GM04504 (cell line): ENCODE results near the gene RBM10.

Experiments used
- DNase-seq: peaks from one replicate; pipeline ENCODE4 v3.0.0-alpha.2; 2012; ENCODE audit warnings: low read depth

The RBM10 gene

DNA sequence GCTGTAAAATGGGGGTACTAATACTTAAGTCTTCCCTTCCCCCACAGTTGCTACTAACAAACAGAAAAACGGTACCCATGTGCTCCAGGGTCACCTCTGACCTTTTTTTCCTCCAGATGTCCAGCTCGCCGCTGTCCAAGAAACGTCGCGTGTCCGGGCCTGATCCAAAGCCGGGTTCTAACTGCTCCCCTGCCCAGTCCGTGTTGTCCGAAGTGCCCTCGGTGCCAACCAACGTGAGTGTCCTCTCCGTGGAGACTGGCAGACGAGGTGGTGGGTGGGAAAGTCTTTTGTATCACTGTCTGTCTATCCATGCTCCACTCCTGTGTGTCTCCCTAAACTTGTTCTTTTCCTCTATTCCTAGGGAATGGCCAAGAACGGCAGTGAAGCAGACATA, 53.7 kb downstream of the RBM10 start:
- DNase-seq, result no peak

DNA sequence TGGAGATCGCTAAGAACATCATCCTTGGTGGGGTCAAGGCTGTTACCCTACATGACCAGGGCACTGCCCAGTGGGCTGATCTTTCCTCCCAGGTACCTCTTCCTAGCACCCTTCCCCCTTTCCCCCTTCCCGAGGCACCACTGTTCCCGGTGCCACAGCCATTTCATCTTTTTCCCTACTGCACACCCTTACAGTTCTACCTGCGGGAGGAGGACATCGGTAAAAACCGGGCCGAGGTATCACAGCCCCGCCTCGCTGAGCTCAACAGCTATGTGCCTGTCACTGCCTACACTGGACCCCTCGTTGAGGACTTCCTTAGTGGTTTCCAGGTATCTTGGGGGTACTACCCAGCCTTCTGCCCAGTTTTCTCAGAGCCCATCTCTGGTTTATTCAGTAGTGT, 54.3 kb downstream of the RBM10 start:
- no peak for DNase-seq

DNA sequence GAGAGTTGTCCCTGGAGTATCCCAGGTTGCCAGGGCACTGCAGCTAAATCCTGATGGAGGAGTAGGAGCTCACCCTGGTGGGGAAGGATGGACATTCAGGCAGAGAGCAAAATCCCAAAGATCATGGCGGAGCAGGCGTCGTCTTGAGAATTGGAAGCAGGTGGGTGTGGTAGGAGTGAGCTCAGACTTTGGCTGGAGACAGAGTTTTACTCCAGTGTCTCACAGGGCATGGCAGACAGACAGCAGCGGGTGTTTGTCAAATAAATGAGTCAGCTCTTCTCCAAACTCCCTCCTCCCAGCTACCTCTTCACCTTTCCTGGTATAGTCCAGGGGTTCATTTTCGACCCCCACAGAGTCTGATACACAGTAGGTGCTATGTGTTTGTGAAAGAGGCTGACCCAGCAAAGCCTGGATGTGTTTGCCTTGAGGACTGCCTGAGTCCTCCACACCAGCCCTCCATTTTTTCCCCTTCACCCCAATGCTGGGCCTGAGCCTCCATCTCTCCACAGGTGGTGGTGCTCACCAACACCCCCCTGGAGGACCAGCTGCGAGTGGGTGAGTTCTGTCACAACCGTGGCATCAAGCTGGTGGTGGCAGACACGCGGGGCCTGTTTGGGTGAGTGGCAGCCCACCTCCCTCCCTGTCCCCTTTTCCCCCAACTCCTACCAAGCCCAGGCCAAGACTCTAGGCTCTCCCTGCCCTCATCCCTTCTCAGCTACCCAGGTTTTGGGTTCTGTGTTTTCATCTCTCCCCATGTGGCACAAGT, 55.5 kb downstream of the RBM10 start:
- peak; percentile 77 for DNase-seq

DNA sequence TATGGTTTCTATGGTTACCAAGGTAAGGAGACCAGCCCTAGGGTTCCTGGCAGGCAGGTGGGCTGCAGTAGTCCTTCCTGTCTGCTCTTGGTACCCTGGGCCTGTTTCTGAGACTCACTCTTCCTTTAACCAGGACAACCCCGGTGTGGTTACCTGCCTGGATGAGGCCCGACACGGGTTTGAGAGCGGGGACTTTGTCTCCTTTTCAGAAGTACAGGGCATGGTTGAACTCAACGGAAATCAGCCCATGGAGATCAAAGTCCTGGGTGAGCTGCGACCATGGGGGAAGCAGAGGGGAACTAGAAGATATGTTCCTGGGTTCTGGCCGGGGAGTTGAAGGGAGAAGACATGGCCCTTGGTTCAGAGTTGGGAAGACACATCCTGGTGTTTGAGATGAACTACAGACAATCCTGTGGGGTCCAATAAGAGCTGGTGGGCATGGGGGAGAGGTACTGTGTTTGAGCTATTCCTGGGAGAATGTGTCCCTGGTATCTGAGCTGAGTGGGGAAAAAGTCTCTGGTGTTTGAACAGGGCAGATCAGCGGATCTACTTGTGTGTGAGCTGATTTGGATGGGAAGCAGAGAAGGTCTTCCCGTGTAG, 56.4 kb downstream of the RBM10 start:
- DNase-seq, result no peak

DNA sequence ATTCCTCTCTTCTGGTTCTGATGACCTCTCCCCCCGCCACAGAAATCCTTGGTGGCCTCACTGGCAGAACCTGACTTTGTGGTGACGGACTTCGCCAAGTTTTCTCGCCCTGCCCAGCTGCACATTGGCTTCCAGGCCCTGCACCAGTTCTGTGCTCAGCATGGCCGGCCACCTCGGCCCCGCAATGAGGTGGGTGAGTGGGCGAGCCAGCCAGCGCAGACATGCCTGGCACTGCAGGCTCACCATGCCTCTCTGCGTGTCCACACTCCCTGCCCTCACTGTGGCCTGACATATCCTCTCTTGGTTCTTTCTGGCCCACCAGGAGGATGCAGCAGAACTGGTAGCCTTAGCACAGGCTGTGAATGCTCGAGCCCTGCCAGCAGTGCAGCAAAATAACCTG, 57.3 kb downstream of the RBM10 start:
- DNase-seq, result no peak

DNA sequence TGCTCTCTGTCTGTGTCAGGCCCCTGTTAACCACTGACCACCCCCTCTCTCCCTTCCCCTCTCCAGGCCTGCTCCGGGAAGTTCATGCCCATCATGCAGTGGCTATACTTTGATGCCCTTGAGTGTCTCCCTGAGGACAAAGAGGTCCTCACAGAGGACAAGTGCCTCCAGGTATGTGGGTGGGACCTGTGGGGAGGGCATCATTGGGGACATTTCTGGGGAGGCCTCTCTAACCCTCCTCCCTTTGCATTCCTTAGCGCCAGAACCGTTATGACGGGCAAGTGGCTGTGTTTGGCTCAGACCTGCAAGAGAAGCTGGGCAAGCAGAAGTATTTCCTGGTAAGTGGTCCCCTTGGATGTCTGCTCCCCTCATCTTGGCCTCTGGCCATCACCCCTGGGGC, 57.9 kb downstream of the RBM10 start:
- DNase-seq, result no peak

DNA sequence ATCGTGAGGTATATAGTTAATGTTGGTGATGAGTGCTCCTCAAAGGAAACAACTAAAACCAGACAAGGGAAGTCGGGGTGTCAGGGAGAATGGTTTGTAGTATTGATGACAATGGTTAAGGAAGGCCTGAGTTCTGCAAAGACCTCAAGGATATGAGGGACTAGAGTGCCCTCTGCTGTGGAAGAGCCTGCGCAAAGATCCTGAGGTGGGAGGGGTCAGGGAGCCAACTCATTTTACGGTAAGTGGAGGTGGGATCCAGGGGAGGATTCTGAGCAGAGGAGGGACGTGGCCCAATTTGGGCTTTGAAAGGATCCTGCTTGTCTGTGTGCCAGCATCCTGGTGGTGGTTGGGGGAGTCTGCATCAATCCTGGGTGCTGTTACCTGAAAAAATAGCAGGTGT, 59.9 kb downstream of the RBM10 start:
- DNase-seq, result no peak

DNA sequence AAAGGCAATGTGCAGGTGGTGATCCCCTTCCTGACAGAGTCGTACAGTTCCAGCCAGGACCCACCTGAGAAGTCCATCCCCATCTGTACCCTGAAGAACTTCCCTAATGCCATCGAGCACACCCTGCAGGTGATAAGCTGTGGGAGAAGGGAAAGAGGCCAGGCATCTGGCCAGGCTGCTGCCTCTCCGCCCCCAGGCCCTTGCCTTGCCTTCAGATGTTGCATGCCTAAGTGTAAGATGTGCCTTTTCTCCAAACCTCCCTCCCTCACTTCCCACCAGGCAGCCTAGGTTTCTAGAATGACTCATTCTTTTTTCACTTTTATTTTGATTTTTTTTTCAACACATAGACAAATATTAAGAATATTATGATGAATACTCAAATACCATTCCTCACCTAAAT, 61.3 kb downstream of the RBM10 start:
- DNase-seq, result no peak

DNA sequence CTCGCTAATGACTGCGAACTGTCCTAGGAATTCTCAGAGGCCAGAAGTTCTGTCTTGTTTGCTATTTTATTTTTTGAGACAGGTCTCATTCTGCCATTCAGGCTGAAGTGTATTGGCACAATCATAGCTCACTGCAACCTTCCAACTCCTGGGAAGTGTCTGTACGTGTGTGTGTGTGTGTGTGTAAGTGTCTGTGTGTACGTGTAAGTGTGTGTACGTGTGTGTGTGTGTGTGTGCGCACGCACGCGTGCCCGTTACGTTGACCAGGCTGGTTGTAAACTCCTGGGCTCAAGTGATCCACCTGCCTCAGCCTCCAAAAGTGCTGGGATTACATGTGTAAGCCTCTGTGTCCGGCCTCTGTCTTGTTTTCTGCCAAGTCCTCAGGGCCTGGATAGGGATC, 63.1 kb downstream of the RBM10 start:
- no peak for DNase-seq

DNA sequence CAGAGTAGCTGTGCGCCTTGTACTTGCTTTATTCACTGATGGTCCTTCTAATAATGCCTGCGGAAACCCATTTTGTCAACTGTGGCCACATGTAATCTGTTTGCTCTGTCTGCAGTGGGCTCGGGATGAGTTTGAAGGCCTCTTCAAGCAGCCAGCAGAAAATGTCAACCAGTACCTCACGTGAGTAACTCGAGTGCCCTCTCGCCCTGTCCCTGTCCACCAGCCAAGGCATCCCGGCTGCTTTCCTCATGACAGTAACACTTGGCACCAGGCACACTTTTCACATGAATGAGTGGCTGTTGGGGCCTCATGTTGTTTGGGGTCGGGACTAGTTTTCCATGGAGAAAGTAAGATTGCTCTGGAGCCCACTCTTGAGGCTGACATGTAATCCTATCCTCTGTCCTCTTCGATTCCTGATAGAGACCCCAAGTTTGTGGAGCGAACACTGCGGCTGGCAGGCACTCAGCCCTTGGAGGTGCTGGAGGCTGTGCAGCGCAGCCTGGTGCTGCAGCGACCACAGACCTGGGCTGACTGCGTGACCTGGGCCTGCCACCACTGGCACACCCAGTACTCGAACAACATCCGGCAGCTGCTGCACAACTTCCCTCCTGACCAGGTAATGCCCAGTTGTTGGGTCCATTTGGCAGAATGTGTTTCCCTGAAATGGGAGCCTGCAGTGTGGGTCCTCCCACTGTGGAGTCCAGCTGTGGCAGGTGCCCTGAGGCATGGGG, 64.7 kb downstream of the RBM10 start:
- no peak for DNase-seq

DNA sequence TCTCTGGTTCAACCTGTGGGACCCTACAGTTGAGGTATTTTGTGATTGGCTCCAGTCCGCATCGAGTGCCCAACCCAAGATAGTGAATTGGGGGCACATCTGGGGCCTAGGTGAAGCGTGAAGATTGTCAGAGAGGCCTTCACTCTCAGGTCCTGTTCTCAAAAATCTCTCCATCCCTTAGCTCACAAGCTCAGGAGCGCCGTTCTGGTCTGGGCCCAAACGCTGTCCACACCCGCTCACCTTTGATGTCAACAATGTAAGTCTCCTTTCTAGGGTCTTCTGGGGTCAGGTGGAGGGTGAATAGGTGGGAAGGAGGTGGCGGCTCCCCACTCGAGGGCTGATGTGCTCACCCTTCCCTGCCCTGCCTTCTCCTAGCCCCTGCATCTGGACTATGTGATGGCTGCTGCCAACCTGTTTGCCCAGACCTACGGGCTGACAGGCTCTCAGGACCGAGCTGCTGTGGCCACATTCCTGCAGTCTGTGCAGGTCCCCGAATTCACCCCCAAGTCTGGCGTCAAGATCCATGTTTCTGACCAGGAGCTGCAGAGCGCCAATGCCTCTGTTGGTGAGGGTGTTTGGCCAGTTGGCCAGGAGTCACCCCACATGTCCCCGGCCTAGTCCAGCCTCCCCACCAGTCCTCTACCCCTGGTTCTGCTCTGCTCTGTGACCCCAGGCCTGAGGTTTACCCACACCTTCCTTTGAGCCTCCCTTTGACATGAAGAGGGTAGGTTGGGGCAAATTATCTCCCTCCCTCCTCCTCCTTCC, 65.8 kb downstream of the RBM10 start:
- DNase-seq, result no peak

DNA sequence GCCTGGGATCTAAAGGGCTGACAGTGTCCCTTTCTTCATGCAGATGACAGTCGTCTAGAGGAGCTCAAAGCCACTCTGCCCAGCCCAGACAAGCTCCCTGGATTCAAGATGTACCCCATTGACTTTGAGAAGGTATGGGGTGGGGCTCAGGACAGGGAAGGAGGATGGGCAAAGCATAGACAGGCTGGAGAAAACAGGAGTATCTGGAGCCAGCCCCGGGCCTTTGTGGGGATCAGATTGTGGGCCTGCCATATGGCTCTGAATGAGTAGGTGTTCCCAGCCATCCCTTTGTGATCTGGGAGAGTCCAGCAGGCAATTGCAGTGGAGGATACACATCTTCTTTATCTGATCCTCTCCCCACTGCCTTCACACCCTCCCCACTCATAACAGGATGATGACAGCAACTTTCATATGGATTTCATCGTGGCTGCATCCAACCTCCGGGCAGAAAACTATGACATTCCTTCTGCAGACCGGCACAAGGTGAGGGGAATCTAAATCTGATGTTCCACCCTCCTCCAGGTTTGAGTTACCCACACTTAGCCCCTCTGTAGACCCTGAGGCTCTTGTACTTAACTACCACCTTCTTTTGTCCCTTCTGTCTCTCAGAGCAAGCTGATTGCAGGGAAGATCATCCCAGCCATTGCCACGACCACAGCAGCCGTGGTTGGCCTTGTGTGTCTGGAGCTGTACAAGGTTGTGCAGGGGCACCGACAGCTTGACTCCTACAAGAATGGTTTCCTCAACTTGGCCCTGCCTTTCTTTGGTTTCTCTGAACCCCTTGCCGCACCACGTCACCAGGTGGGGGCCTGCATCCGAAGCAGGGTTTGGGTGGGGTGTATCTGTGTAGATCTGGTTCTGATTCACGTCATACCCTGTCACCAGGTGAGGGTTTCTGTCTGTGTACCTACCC, 67.6 kb downstream of the RBM10 start:
- no peak for DNase-seq

DNA sequence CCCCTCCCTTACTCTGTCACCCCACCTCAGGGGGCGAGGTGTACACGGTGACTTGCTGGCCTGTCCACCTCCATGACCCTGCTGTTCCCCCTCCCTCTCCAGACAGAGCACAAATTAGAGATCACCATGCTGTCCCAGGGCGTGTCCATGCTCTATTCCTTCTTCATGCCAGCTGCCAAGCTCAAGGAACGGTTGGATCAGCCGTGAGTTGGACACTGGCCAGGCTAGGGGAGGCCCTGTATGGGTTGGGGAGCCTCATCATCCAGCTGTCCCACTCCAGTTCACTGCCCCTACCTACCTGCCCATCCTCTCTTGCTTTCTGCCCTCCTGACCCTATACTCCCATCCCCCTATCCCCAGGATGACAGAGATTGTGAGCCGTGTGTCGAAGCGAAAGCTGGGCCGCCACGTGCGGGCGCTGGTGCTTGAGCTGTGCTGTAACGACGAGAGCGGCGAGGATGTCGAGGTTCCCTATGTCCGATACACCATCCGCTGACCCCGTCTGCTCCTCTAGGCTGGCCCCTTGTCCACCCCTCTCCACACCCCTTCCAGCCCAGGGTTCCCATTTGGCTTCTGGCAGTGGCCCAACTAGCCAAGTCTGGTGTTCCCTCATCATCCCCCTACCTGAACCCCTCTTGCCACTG, 69.5 kb downstream of the RBM10 start:
- no peak for DNase-seq

DNA sequence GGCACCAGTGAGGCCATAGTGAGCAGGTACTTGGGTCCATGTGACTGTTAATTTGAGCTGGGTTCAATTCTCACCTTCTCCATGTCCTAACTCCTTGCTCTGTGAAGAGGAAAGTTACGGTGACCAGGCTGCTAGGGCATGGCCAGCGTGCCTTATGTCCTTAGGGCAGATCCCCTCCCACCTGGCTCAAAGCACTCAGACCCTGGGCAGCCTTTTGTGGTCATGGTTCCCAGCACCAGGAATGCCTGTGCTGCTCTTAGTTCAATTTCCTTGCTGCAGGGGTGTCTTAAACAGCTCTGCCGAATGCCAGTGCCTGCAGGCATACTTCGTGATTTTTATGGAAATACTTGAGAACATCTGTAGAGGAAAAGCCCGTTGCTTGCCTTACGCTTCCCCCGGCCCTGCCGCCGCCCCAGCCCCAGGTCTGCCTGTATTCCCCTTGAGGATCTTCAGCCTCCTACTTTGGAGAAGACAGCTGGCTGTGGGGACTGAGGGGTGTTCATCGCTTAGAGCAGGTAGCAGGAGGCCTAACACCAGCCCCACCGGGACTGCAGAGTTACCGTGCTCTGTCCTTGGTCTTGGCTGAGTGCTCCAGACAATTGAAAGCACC, 70.4 kb downstream of the RBM10 start:
- DNase-seq, result no peak

DNA sequence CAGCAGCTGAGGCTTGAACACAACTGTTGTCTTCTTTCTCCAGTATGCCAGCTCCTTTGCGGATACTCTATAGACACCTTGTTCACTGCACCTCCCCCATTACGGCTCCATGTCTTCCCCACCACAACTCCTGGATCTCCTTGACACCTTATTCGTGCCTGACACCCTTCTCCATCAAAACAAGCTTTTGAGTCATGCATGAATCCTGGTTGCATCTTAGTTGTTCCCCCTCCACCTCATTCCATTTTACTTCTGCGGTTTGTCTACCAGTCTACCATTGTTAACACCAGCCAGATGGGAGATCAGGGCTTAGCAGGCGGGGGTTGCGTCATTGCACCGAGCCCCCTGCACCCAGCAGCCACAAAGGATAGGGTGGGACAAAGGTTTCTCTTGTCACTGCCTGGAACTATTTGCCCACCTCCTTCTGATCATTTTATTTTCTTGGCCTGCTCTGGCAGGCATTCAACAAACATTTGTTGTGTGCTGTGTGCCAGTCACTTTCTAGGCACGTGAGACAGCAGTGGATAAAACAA, 71.4 kb downstream of the RBM10 start:
- no peak for DNase-seq

DNA sequence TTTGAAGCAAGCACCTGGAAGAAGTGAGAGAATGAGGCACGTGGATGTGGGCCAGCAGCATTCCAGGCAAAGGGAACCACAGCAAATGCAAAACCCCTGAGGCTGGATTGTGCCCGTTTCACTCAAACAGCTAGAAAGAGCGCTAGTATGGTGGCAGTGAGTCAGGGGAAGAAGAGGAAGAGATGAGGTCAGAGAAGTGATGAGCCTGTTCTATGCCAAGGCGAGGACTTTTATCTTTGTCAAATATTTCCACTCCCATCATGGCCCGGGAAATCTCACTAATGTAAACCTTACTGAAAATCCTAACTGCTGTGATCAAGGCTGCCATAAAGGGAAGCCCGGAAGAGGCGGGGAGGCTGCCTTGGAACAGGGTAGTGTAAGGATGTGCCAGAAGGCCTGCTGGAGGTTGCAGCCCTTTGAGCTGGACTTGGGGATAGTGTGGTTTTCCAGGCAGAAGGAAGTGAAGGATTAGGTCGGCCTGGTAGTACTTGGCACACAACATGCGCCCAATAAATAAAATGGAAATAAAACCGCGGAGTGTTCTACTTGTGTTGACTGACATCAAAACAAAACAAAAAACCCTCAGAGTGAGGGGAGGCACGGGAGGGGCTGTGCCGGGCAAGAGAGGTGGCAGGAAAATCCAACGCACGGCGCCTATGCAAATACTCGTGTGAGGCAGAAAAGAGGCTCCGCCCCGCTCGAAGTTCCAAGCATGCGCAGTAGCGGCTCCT, 72.3 kb downstream of the RBM10 start:
- peak; percentile 50 for DNase-seq

DNA sequence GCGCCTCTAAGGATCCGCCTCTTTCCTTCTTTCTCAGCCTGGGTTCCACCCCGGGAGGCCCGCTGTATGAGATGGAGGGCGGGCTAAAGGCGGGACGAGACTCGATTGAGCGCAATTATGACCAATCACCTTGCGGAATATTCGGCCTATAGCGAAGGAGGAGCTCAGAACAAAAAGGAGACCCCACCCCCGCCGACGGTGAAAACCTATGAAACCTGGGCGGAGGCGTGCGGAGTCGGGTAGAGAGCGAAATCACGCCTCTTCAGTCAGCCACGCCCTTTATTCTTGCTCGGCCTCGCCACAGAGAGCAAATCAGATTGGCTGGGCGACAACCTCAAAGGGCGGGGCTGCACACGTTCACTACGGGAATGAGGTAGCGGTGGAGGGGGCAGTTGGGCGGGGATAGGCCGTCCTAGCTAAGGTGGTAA, 72.8 kb downstream of the RBM10 start:
- DNase-seq, result peak; percentile 100

DNA sequence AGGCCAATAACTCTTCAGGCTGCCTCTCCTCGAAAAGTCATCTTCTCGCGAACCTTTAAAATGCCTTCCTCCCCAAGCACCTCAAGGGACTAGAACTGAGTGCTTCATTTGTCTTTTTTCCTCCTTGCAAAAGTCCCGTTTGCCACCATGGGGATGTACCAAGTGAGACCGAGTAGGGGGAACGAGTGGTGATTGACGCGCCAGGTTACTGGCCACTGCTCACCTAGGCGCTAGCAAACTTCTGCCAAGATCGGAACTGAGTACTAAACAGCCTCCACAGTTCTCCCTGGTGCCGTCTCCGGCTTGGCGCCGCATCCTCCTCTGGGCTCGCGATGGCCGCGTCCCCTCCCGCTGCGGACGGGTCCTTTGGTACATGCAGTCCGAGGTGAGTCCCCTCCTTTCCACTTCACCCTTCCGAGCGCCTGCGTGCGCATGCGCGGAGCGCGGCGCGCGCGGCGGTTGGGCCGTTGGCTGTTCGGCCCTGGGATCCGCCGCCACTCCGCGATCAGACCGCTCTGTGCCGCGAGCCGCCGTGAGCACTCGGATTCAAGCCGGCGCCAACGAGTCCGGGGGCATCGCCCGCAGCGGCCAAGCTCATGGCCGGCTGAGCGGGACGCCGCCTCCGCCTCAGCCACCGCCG, 73.4 kb downstream of the RBM10 start, which contains the start of gene CDK16:
Gene CDK16, plus strand, starts transcription at position 402 of the 640 bp plus-strand sequence. CDS start 4,877 bp downstream, outside the sequence.
- DNase-seq, result peak; percentile 77
